ENCODE results near the gene PRELID1.
A peak's percentile ranks its signal among the peaks of the same experiment; 100 is the strongest.

Gene PRELID1

GRCh38 chr5:177314376-177315342 is 11.1 kb downstream of the PRELID1 start:
- H3K4me1 ChIP-seq (ENCODE audit: control insufficient read depth, insufficient read depth, low read length, poor library complexity, severe bottlenecking) = peaks cover 5% of the 10 kb centered on the region
- no peaks in the 10 kb centered on the region for H3K9me3 ChIP-seq (ENCODE audit: control insufficient read depth, low read length)
- WGBS, 2 experiments (ENCODE audit: insufficient coverage in 2 of 2) = 92 to 95% methylated on average over 9 to 14 of the region's 18 CpGs
- no peak overlapping the region for H3K4me3 ChIP-seq (ENCODE audit: extremely low read depth, insufficient read depth, low read length, poor library complexity, severe bottlenecking)
- H3K27ac ChIP-seq (ENCODE audit: low read depth, low read length, severe bottlenecking) = no peak overlapping the region
- no peaks in the 10 kb centered on the region for H3K36me3 ChIP-seq (ENCODE audit: control insufficient read depth, insufficient read depth, low read length)

DNA sequence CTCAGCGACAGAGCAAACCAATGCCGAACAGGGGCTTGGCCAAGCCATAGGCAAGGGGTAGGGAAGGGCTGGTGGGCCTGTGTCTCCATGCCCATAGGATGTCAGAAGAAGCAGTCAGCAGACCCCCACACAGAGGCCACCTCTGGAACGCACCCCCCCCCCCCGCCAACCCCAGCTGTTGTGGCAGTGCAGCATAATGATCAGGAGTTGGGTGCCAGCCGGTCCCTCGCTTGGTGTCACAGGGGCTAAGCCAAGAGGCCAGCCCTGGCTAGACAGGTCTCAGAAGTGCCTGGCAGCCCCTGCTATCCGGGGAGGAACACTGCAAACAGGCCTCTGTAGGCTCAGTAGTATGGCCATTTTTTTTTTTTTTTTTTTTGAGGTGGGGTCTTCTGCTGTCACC is 11.8 kb downstream of the PRELID1 start:
- no peak overlapping the region for H3K4me3 ChIP-seq (ENCODE audit: extremely low read depth, insufficient read depth, low read length, poor library complexity, severe bottlenecking)
- H3K9me3 ChIP-seq (ENCODE audit: control insufficient read depth, low read length) = no peaks in the 10 kb centered on the region
- H3K36me3 ChIP-seq (ENCODE audit: control insufficient read depth, insufficient read depth, low read length) = peaks cover under 1% of the 10 kb centered on the region
- H3K4me1 ChIP-seq (ENCODE audit: control insufficient read depth, insufficient read depth, low read length, poor library complexity, severe bottlenecking) = peaks cover 5% of the 10 kb centered on the region
- 88 to 92% methylated on average over 4 to 5 of the region's 7 CpGs for WGBS, 2 experiments (ENCODE audit: insufficient coverage in 2 of 2)
- H3K27ac ChIP-seq (ENCODE audit: low read depth, low read length, severe bottlenecking) = no peak overlapping the region

DNA sequence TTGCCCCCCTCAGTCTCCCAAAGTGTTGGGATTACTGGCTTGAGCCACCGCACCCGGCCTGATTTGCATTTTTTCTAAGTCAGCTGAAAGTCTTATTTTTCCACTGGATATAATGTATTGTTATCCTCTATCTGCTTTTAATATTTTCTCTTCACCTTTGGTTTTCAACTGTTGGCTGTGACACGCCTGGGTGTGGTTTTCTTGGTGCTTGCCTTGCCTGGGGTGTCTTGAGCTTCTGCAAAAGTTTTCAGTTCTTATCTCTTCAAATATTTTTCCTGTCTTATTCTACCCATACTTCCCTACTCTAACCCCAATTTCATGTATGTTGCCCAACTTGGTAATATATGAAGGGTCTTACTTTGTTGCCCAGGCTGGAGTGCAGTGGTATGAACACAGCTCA is 12.4 kb downstream of the PRELID1 start:
- Histone ChIP-seq H3K4me1 (ENCODE audit: control insufficient read depth, insufficient read depth, low read length, poor library complexity, severe bottlenecking) (peaks cover 5% of the 10 kb centered on the region), H3K9me3 (ENCODE audit: control insufficient read depth, low read length) (no peaks in the 10 kb centered on the region), H3K36me3 (ENCODE audit: control insufficient read depth, insufficient read depth, low read length) (peaks cover 4% of the 10 kb centered on the region), H3K27ac (ENCODE audit: low read depth, low read length, severe bottlenecking) (no peak overlapping the region), H3K4me3 (ENCODE audit: extremely low read depth, insufficient read depth, low read length, poor library complexity, severe bottlenecking) (no peak overlapping the region)
- 100% methylated on average over 1 of the region's 3 CpGs; no CpG with 5 or more reads in 1 of the 2 experiments for WGBS, 2 experiments (ENCODE audit: insufficient coverage in 2 of 2)

DNA sequence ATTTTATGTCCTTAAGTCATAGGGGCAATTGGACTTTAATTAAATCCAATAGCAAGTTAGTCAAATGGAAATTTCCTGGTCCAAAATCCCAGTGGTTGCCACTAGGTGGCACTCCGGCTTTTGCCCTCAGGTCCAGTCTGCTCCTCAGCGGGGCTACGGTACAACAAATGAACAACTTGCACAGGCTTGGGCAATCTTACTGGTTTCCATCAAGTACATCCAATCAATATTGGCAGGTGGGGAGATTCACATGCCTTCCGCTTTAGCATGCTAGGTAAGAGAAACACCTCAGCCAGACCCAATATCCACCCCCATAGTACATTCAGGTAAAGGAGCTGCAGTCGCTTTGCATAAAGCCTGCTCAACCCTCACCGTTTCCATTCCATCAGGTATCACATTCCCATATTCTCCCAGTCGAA is 14.4 kb downstream of the PRELID1 start:
- H3K36me3 ChIP-seq (ENCODE audit: control insufficient read depth, insufficient read depth, low read length) = peaks cover 4% of the 10 kb centered on the region
- H3K4me1 ChIP-seq (ENCODE audit: control insufficient read depth, insufficient read depth, low read length, poor library complexity, severe bottlenecking) = peaks cover 2% of the 10 kb centered on the region
- 38 to 39% methylated on average over 6 to 7 of the region's 7 CpGs for WGBS, 2 experiments (ENCODE audit: insufficient coverage in 2 of 2)
- H3K9me3 ChIP-seq (ENCODE audit: control insufficient read depth, low read length) = no peaks in the 10 kb centered on the region
- no peak overlapping the region for H3K27ac ChIP-seq (ENCODE audit: low read depth, low read length, severe bottlenecking)
- H3K4me3 ChIP-seq (ENCODE audit: extremely low read depth, insufficient read depth, low read length, poor library complexity, severe bottlenecking) = no peak overlapping the region

- Histone ChIP-seq H3K4me1 (ENCODE audit: control insufficient read depth, insufficient read depth, low read length, poor library complexity, severe bottlenecking) (no peaks in the 10 kb centered on the region), H3K27ac (ENCODE audit: low read depth, low read length, severe bottlenecking) (no peak overlapping the region), H3K9me3 (ENCODE audit: control insufficient read depth, low read length) (no peaks in the 10 kb centered on the region), H3K36me3 (ENCODE audit: control insufficient read depth, insufficient read depth, low read length) (peaks cover 9% of the 10 kb centered on the region), H3K4me3 (ENCODE audit: extremely low read depth, insufficient read depth, low read length, poor library complexity, severe bottlenecking) (no peak overlapping the region)
- 94 to 97% methylated on average over 11 to 13 of the region's 14 CpGs for WGBS, 2 experiments (ENCODE audit: insufficient coverage in 2 of 2)
Measured at GRCh38 chr5:177319913-177320588, 16.5 kb downstream of the PRELID1 start.

- Histone ChIP-seq H3K9me3 (ENCODE audit: control insufficient read depth, low read length) (no peaks in the 10 kb centered on the region), H3K4me1 (ENCODE audit: control insufficient read depth, insufficient read depth, low read length, poor library complexity, severe bottlenecking) (peaks cover 6% of the 10 kb centered on the region), H3K36me3 (ENCODE audit: control insufficient read depth, insufficient read depth, low read length) (peaks cover 12% of the 10 kb centered on the region), H3K27ac (ENCODE audit: low read depth, low read length, severe bottlenecking) (no peak overlapping the region), H3K4me3 (ENCODE audit: extremely low read depth, insufficient read depth, low read length, poor library complexity, severe bottlenecking) (no peak overlapping the region)
- 92 to 97% methylated on average over 5 to 6 of the region's 7 CpGs for WGBS, 2 experiments (ENCODE audit: insufficient coverage in 2 of 2)
Measured at GRCh38 chr5:177320879-177321278, 17.3 kb downstream of the PRELID1 start.

DNA sequence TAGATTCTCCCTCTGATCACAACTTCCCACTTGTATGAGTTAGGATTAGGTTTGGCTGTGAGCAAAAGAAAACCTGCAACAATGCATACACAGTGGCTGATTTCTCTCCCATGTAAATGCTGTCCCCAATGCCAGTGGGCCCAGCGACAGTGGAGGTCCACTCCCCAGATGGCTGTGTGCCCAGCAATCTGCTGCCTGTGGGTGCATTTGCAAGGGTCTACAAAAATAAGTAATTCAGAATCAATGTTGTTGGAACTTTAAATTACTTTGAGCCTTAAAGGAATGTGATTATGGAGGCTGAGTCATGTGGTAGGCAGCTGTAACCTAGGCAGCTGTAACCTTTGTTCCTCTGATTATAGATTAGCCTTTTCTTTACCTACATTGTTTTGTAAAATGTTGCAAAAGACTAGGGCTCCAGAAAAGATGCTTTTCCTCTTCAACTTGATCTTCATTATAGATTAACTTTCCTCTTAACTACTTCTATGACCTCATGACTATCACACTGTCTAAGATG is 22.3 kb downstream of the PRELID1 start:
- peak overlapping the region; percentile 64 for H3K27ac ChIP-seq (ENCODE audit: low read depth, low read length, severe bottlenecking)
- 44 to 50% methylated on average over 1 of the region's 1 CpG for WGBS, 2 experiments (ENCODE audit: insufficient coverage in 2 of 2)
- no peak overlapping the region for H3K4me3 ChIP-seq (ENCODE audit: extremely low read depth, insufficient read depth, low read length, poor library complexity, severe bottlenecking)

DNA sequence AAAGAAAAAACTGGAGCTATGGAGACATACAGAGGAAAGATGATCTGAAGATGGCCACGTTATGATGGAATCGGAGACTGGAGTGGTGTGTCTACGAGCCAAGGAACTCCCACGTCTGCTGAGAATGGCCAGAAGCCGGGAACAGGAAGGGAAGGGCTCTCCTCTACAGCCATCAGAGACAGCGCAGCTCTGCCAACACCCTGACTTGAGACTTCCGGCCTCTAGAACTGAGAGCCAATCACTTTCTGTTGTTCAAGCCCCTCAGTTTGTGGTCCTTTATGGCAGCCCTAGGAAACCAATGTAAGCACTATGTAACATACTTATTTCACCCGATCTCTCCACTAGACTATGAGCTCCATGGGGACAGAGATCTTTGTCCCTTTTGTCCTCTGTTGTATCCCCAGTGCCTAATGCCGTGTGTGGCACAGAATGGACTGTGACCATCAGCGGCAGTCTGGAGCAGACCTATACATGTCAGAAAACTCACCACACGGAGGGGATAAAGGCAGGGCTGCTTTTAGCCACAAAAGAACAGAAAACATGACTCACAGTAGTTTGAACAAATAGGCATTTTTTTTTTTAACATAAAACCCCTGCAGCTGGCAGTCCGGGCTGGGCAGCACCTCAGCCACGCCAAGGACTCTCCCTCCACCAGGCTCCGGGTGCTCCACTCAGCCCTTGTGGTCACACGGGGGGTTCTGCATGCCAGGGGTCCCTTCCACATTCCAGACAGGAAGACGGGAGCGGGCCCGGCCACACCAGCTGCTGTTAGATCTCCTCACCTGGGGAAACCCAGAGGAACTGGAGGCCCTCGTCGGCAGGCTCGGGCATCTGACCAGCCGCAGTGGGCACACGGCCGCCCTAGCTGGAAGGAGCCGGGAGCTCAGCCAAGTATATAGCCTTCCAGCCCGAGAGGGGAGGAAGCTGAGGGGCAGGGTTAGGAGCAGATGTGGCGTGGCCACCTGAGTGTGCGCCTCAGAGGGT is 24.2 kb downstream of the PRELID1 start:
- peaks cover 50% of the 10 kb centered on the region for H3K36me3 ChIP-seq (ENCODE audit: control insufficient read depth, insufficient read depth, low read length)
- H3K4me1 ChIP-seq (ENCODE audit: control insufficient read depth, insufficient read depth, low read length, poor library complexity, severe bottlenecking) = peaks cover 10% of the 10 kb centered on the region
- no peak overlapping the region for H3K4me3 ChIP-seq (ENCODE audit: extremely low read depth, insufficient read depth, low read length, poor library complexity, severe bottlenecking)
- no peak overlapping the region for H3K27ac ChIP-seq (ENCODE audit: low read depth, low read length, severe bottlenecking)
- WGBS, 2 experiments (ENCODE audit: insufficient coverage in 2 of 2) = 94 to 96% methylated on average over 24 to 27 of the region's 28 CpGs
- H3K9me3 ChIP-seq (ENCODE audit: control insufficient read depth, low read length) = no peaks in the 10 kb centered on the region

More for the DNA sequence above, 22.3 kb downstream of the PRELID1 start:
- H3K9me3 ChIP-seq (ENCODE audit: control insufficient read depth, low read length) = no peaks in the 10 kb centered on the region
- peaks cover 10% of the 10 kb centered on the region for H3K4me1 ChIP-seq (ENCODE audit: control insufficient read depth, insufficient read depth, low read length, poor library complexity, severe bottlenecking)
- peaks cover 33% of the 10 kb centered on the region for H3K36me3 ChIP-seq (ENCODE audit: control insufficient read depth, insufficient read depth, low read length)

DNA sequence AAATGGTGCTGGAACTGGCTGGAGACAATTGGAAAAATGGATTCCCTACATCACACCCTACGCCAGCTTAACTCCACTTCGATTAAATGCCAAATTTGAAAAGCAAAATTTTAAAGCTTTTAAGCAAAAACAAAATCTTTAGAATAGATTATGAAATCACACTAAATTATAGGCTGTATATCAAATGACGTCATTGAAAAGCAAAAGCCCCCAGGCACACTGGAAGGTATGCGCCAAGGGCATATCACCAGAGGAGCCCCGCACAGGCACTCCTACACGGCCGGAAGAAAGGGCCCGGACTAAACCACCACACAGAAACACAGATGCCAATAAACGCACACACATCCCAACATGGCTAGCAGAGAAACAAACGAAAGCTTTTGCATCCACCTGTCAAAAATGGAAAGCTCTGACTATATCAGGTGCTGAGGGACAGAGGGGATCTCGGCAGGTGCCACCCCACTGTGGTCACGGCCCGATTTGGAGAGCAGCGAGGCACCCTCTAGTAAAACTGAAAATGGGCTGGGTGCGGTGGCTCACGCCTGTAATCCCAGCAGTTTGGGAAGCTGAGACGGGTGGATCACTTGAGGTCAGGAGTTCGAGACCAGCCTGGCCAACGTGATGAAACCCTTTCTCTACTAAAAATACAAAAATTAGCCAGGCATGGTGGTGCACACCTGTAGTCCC is 25.1 kb downstream of the PRELID1 start:
- H3K27ac ChIP-seq (ENCODE audit: low read depth, low read length, severe bottlenecking) = no peak overlapping the region
- WGBS, 2 experiments (ENCODE audit: insufficient coverage in 2 of 2) = 86 to 90% methylated on average over 13 to 14 of the region's 19 CpGs
- no peaks in the 10 kb centered on the region for H3K9me3 ChIP-seq (ENCODE audit: control insufficient read depth, low read length)
- H3K36me3 ChIP-seq (ENCODE audit: control insufficient read depth, insufficient read depth, low read length) = peaks cover 59% of the 10 kb centered on the region
- H3K4me3 ChIP-seq (ENCODE audit: extremely low read depth, insufficient read depth, low read length, poor library complexity, severe bottlenecking) = no peak overlapping the region
- peaks cover 10% of the 10 kb centered on the region for H3K4me1 ChIP-seq (ENCODE audit: control insufficient read depth, insufficient read depth, low read length, poor library complexity, severe bottlenecking)
